ENCODE measurements around the gene CSF1. TPM values are rescaled to one million over a fixed set of nuclear protein-coding genes. Genes with fewer than 3 reads are reported as not detected.

Gene CSF1
- total and polyA plus RNA-seq, 2 of the 13 experiments (the other 11 are each of a cell fraction or from before 2014, with no cell fraction given), result 4.6 to 13.3 TPM

GRCh38 chr1:109933856-109934711, 23.4 kb downstream of the CSF1 start (continued):
- no peak for TF ChIP-seq IRF1 (CRISPR knock-in tag; IDR thresholded peaks at IDR 0.05; ENCODE audit: low read depth)
- peak; percentile 43 for TF ChIP-seq UBTF (CRISPR knock-in tag; IDR thresholded peaks at IDR 0.05)
- TF ChIP-seq ZNF430 (CRISPR knock-in tag; IDR thresholded peaks at IDR 0.05), result no peak
- peak; percentile 18 for TF ChIP-seq XRCC5 (optimal IDR thresholded peaks at IDR 0.05; ENCODE audit: low read length)
- no peak for TF ChIP-seq MEIS1 (CRISPR knock-in tag; IDR thresholded peaks at IDR 0.05; ENCODE audit: borderline replicate concordance)
- TF ChIP-seq ADNP (CRISPR knock-in tag; IDR thresholded peaks at IDR 0.05), result no peak
- no peak for TF ChIP-seq RBAK (CRISPR knock-in tag; IDR thresholded peaks at IDR 0.05)
- 0 out of 2 replicates have a peak, but pooled peaks have one; percentile 23 for TF ChIP-seq WIZ (CRISPR knock-in tag; IDR thresholded peaks at IDR 0.05)

GRCh38 chr1:109935451-109935900, 24.8 kb downstream of the CSF1 start:
- no peaks in the 10 kb centered on the region for H4K20me1 ChIP-seq (ENCODE audit: insufficient read depth, low read length)
- peak; percentile 92 for FAIRE-seq
- WGBS (ENCODE audit: low lambda C conversion rate), result 0% methylated on average over 3 of the region's 4 CpGs
- peak overlapping the region; percentile 76 for H3K27ac ChIP-seq (ENCODE audit: extremely low read length, insufficient read depth, low read length)
- BruUV-seq (replicated peaks), result no TSS peak
- peak overlapping the region; percentile 42; the same call in 1 of the 2 replicates for H3K9ac ChIP-seq (ENCODE audit: insufficient read depth, low read depth, low read length)
- CTCF ChIA-PET (ENCODE audit: low intra/inter-chr PET ratio, low total read pairs), result interaction anchor here (1.6 kb wide), 1 partner anchor 25 kb away, joined by 5 read pairs; no protein-coding TSS in a partner anchor
- intact Hi-C loops (cut with micrococcal nuclease; ENCODE audit: unreplicated experiment), result no loop called here
- peaks cover 14% of the 10 kb centered on the region for H3K9me3 ChIP-seq (ENCODE audit: low read length)
- H3K36me3 ChIP-seq (replicated peaks in 1 of 2; ENCODE audit: control insufficient read depth in 1 of 2, insufficient read depth in 2 of 2, low read length in 2 of 2), result no peaks in the 10 kb centered on the region
- H3K4me3 ChIP-seq (replicated peaks in 1 of 3; ENCODE audit: insufficient read depth in 1 of 3, low read depth in 2 of 3, low read length in 3 of 3), result peak overlapping the region; percentile 9 to 56 (median 10); a peak in 3 of 6 replicates
- ATAC-seq, result peak; percentile 65
- no peak overlapping the region for H2AFZ ChIP-seq (ENCODE audit: low read length)
- DNase-seq (ENCODE audit: low spot score), result peak; percentile 71
- no peaks in the 10 kb centered on the region for H3K79me2 ChIP-seq (ENCODE audit: insufficient read depth, low read length)
- in situ Hi-C loops (cut with HindIII; ENCODE audit: extremely low pct_ligation_motif_present, low pct_unique_long_range_greater_than_20kb), result no loop called here
- H3K4me1 ChIP-seq (ENCODE audit: insufficient read depth, low read length), result peaks cover 64% of the 10 kb centered on the region
- POLR2A ChIA-PET, result interaction anchor here (0.6 to 3.3 kb wide), 6 partner anchors 10 to 99 kb away, joined by 3 to 35 read pairs (median 4); partner anchors contain the start of genes AHCYL1 and STRIP1
- H3K4me2 ChIP-seq (ENCODE audit: low read depth, low read length), result peak overlapping the region; percentile 67
- no peaks in the 10 kb centered on the region for H3K27me3 ChIP-seq (ENCODE audit: control insufficient read depth in 1 of 2, insufficient read depth in 2 of 2, low read length in 2 of 2)
- TF ChIP-seq ZNF143 (CRISPR knock-in tag; IDR thresholded peaks at IDR 0.05), result no peak
- TF ChIP-seq JUNB (CRISPR knock-in tag; IDR thresholded peaks at IDR 0.05; ENCODE audit: borderline replicate concordance), result no peak
- TF ChIP-seq CBFB (CRISPR knock-in tag; IDR thresholded peaks at IDR 0.05), result no peak
- TF ChIP-seq DNMT1 (CRISPR knock-in tag; IDR thresholded peaks at IDR 0.05), result no peak
- TF ChIP-seq MTA1 (CRISPR knock-in tag; IDR thresholded peaks at IDR 0.05; ENCODE audit: borderline replicate concordance), result no peak
- no peak for TF ChIP-seq STAT5B (CRISPR knock-in tag; IDR thresholded peaks at IDR 0.05)
- no peak for TF ChIP-seq ZNF414 (CRISPR knock-in tag; IDR thresholded peaks at IDR 0.05)
- TF ChIP-seq ZFYVE20 (CRISPR knock-in tag; IDR thresholded peaks at IDR 0.05; ENCODE audit: borderline replicate concordance, low read depth), result no peak
- no peak for TF ChIP-seq ZNF619 (CRISPR knock-in tag; IDR thresholded peaks at IDR 0.05)
- TF ChIP-seq TMF1 (CRISPR knock-in tag; IDR thresholded peaks at IDR 0.05; ENCODE audit: low read depth), result no peak
- no peak for TF ChIP-seq ZNF776 (CRISPR knock-in tag; IDR thresholded peaks at IDR 0.05)
- TF ChIP-seq CC2D1A (CRISPR knock-in tag; IDR thresholded peaks at IDR 0.05), result no peak

Measured in HepG2 (cell line).